Activated CD4-positive, alpha-beta T cell treated with anti-CD3 and anti-CD28 coated beads, Interleukin-2, amount 50 U/mL, for 24 hours (primary cell): ENCODE results near the gene CHCHD1.
"Not testable (repeated sequence)": the region's sequence is repeated elsewhere in the genome, so short reads cannot be mapped to it uniquely, and the experiment has no call there.

Experiments
- DNase-seq, 2 donors: peaks; one replicate each; pipeline ENCODE4 v3.0.0-alpha.2; 2020; ENCODE audit warnings: low read depth in 1 of 2, low spot score in 1 of 2

The CHCHD1 gene

DNA sequence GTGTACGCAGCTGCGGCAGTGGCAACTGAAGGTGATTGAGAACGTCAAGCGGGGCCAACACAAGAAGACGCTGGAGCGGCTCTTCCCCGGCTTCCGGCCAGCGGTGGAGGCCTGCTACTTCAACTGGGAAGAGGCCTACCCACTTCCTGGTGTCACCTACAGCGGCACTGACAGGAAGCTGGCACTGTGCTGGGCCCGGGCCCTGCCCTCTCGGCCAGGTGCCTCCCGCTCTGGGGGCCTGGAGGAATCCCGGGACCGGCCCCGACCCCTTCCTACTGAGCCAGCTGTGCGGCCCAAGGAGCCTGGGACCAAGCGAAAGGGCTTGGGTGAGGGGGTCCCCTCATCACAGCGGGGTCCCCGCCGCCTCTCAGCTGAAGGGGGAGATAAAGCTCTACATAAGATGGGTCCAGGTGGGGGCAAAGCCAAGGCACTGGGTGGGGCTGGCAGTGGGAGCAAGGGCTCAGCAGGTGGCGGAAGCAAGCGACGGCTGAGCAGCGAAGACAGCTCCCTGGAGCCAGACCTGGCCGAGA is 10.1 kb downstream of the CHCHD1 start:
- DNase-seq, result no peak

DNA sequence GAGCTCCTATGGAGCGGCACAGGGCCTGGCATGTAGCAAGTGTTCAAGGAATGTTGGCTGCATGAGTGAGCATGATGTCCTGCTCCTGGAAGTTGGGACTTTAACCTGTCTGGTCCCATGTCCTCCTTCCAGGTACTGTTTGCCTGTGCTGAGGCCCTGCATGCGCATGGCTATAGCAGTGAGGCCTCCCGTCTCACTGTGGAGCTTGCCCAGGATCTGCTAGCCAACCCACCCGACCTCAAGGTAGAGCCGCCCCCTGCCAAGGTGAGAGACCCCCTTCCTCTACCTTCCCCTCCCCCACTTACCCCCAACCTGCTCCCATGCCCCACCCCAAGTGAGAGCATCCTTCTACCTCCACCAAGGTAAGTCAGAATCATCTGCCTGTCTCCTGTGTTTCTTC is 11.6 kb downstream of the CHCHD1 start:
- no peak for DNase-seq

DNA sequence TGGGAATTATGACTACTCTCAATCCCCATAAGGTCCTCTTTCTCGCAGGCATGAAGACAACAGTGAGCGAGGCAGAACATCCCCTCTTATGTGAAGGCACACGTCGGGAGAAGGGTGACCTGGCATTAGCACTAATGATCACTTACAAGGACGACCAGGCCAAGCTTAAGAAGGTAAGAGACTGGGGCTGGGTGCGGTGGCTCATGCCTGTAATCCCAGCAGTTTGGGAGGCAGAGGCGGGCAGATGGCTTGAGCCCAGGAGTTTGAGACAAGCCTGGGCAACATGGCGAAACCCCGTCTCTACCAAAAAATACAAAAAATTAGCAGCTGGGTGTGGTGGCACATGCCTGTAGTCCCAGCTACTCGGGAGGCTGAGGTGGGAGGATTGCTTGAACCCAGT is 13.6 kb downstream of the CHCHD1 start:
- DNase-seq, result not testable (repeated sequence)

DNA sequence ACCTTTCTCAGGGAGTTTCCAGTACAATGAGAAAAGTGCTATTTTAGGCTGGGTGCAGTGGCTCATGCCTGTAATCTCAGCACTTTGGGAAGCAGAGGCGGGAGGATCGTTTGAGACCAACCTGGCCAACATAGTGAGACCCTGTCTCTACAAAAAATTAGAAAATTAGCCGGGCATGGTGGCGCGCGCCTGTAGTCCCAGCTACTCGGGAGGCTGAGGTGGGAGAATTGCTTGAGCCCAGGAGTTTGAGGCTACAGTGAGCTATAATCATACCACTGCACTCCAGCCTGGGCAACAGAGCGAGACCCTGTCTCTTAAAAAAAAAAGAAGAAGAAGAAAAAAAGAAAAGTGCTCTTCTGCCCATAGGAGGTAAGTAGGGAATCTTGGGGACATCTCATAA is 14.2 kb downstream of the CHCHD1 start:
- not testable (repeated sequence) for DNase-seq

DNA sequence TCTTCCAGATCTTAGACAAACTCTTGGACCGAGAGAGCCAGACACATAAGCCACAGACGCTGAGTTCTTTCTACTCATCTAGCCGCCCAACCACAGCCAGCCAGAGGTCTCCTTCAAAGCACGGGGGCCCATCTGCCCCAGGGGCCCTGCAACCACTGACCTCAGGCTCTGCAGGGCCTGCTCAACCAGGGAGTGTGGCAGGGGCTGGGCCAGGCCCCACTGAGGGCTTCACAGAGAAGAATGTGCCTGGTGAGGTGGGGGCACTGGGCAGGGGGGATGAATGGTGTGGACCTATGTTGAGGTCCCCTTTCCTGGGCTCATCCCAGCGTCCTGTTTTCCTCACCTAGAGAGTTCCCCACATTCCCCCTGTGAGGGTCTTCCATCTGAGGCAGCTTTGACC is 14.9 kb downstream of the CHCHD1 start:
- DNase-seq, result no peak

DNA sequence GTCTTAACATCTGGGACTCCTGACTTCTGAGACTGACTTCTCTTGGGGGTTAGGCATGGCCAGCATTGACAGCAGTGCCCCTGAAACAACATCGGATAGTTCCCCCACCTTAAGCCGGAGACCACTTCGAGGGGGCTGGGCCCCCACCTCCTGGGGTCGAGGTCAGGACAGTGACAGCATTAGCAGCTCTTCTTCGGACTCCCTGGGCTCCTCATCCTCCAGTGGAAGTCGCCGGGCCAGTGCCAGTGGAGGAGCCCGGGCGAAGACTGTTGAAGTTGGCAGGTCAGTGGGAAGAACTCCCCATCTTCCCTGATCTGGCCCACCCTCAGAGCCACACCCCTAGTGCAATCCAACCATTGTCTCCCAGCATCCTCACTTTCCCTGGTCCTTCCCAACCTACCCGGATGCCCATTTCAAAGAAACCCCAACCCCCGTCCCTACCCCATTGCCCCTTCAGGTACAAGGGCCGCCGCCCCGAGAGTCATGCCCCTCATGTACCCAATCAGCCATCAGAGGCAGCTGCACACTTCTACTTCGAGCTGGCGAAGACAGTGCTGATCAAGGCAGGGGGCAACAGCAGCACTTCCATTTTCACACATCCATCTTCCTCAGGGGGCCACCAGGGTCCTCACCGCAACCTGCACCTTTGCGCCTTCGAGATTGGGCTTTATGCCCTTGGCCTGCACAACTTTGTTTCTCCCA is 15.6 kb downstream of the CHCHD1 start:
- DNase-seq, result no peak

DNA sequence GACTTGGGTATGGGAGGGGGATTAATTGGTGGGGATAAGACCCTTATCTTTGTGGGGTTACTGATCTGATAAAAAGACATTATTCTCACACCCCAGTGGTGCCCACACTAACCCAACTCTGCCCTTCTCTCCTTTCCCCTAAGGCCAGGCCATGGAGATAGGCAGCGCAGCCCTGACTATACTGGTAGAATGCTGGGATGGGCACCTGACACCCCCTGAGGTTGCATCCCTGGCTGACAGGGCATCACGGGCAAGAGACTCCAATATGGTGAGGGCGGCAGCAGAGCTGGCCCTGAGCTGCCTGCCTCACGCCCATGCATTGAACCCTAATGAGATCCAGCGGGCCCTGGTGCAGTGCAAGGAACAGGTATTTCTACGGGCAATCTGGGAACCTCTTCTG is 16.2 kb downstream of the CHCHD1 start:
- DNase-seq, result no peak

DNA sequence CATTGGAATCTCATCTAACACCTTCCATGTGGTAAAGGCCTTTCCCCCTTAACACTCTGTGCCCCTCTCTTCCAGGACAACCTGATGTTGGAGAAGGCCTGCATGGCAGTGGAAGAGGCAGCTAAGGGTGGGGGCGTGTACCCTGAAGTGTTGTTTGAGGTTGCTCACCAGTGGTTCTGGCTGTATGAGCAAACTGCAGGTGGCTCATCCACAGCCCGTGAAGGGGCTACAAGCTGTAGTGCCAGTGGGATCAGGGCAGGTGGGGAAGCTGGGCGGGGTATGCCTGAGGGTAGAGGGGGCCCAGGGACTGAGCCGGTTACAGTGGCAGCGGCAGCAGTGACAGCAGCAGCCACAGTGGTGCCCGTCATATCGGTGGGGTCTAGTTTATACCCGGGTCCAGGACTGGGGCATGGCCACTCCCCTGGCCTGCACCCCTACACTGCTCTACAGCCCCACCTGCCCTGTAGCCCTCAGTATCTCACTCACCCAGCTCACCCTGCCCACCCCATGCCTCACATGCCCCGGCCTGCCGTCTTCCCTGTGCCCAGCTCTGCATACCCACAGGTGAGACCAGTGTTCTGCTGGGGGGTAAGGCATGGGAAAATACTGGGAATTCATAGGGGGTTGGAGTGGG is 17.2 kb downstream of the CHCHD1 start:
- DNase-seq, result no peak

DNA sequence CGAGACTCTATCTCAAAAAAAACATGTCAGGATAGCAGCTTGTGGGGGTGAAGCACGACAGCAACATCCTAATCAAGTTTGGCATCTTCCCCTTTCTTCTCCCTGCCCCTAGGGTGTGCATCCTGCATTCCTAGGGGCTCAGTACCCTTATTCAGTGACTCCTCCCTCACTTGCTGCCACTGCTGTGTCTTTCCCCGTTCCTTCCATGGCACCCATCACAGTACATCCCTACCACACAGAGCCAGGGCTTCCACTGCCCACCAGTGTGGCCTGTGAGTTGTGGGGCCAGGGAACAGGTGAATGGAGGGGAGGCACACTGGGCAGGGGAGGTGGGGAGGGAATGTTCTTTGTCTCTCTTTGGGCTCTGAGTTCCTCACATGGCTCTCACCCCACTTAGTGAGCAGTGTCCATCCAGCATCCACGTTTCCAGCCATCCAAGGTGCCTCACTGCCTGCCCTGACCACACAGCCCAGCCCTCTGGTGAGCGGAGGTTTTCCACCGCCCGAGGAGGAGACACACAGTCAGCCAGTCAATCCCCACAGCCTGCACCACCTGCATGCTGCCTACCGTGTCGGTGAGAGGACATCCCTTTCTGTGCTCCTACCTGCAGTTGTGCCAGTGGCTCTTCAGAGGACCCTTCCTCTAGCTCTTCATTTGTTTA is 18.2 kb downstream of the CHCHD1 start:
- no peak for DNase-seq

DNA sequence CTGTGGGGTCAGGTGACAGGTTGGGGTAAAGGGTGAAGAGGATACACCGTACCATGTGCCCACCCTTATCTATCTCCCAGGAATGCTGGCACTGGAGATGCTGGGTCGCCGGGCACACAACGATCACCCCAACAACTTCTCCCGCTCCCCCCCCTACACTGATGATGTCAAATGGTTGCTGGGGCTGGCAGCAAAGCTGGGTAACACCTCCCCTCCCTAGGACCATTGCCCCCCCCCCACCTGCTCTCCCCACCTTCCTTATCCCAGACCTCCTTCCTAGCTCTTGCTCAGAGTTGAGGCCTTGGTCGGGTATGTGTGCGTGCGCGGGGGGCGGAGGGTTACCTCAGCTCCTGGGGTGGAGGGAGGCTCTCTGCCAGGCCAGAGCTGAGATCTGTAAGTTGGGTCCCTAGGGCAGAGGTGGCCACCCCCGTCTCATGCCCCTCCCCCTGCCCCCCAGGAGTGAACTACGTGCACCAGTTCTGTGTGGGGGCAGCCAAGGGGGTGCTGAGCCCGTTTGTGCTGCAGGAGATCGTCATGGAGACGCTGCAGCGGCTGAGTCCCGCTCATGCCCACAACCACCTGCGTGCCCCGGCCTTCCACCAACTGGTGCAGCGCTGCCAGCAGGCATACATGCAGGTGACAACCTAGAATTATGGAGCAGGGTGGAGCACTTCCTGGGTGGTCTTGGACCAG is 18.9 kb downstream of the CHCHD1 start:
- no peak for DNase-seq

DNA sequence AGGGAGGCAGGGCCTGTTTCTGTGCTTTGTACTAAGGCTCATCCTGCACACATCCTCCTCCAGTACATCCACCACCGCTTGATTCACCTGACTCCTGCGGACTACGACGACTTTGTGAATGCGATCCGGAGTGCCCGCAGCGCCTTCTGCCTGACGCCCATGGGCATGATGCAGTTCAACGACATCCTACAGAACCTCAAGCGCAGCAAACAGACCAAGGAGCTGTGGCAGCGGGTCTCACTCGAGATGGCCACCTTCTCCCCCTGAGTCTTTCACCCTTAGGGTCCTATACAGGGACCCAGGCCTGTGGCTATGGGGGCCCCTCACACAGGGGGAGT is 19.4 kb downstream of the CHCHD1 start:
- DNase-seq, result no peak

DNA sequence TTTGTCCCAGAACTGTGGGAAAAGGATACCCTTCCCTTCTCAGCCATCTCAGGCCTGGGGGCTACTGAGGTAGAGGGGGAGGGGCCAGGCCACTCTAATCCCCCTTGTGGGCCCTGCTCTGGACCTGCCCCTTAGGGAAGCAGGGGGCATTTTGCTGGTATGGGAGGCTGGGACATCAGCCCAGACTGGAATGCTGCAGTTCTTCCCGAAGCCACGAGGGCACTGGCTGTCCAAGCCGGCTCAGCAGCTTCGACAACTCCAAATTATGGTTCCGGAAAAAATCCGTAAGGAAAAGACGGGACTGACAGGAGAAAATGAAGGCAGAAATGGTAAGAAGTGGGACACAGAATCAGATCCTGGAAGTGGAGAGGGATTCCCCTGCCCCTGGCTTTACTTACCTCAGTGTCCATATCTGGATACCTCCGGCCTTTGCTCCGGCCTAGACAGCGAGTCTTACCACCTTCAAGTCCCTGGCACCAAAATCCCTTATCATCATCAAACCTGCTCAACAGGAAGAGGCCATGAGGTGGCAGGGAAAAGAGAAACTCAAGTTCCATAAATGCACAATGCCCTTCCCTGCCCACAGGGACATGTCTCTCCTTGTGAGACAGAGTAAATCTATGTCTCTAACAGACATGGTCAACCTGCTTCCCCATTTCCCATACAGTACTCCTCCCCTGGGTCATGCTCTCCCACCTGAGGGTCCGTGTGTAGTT is 20.6 kb downstream of the CHCHD1 start:
- DNase-seq, result no peak

DNA sequence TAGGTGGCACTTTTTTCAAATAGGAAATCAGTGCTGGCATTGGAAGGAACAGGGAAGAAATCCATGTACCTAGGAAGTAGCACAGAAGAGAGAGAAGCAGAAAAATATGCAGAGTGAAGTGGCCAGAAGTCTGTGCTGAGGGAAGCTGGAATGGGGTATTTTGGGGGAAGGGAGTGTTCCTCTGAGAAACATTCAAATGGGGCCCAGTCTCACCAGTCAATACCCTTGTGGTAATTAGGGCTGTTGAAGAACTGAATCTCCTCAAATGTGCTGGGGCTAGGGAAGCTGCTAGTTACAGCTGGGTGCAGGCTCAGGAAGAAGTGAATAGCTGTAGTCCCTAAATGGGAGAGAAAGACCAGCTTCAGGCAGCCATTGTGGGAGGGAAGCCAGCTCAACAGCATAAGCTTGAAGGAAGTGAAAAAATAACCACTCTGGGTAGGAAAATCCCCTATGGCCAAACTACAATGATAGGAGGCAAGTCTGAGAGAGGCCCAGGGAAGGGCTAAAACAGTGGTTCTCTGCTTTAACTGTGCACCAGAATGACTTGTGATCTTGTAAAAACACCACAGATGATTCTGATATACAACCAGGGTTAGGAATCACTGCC is 21.9 kb downstream of the CHCHD1 start:
- no peak for DNase-seq

DNA sequence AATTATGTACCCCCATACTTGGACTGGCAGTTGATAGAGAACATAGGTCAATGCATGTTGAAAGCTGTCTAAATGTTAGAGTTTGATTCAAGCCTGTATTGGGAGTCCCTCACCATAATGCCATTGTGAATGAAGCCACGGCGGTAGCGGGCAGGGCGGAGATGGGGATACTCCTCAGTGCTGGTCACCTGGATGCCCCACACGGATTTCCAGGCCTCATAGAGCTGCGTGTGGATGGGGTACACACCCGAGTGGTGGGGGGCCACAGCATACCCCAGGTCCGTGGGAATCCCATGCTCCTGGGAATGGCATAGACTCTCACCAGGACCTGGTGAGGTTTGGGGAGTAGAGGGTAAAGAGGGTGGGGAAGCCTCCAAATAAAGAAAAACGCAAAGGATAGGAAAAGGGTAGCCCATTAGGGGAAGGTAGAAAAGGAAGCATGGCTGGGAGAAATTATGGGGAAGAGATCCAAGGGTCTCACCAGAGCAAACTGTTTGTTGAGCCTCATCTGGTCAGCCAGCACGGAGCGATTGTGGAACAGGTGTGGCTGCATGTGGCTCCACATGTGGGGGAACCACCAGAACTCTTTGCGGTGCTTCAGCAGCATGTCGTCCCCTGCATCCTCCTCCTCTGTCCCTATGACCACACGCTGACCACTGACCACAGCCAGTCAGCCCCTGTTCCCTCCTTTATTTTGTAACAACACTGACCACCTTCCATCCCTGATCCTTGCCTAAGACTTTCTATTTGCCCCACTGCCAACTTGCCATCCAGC is 24.5 kb downstream of the CHCHD1 start:
- no peak for DNase-seq

DNA sequence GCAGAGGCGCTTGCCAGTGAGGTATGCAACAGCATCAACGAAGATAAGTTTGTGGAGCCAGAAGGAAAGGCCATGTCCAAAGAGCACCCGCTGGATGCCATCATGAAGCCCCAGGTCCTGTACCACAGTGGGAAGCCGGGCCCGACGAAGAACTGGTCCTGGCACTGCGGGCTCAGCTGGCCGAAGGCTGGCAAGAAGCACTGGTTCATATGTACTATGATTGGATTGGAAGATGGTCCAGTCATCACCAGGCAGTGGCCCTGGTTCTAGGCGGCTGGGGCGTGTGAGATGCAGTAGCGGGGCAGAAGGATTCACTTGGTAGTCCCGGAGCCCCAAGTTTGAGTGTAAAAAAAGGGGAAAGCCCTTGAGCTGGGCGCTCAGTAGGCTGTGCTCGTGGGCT is 25.6 kb downstream of the CHCHD1 start:
- DNase-seq, result no peak

DNA sequence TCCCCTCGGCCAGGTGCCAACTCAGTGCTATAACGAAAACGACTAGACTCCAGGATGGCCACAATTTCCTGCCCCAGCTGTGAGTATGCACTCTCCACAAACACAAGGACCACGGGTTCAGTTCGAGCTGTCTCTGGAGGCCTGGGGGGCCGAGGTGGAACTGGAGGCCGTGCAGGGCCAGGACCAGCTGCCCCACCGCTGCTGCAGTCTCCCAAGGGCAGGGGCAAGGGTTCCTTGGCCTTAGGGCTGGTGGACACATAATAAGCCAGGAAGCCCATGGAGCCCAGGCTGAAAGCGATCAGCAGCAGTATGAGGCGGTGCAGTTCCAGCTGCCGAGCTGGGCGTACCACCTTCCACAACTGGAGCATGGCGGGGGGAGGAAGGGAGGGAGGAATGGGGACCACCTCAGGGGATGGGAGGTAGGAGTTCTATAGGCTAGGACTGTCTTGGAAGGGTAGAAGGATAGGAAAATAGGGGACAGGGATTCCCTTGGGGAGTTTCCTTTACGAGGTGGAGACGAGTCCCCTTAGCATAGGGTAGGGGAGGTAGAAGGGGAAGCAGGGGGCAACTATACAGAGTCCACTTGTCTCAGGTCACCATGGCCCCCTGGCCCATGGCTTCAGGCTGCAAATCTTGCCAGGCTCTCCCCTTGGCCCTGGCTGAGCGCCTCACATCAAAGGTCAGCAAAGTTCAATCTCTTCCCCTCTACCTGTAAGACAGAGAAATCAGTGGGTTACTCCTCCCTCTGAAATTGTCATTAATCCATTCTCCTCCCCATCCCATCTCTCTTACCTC is 26.4 kb downstream of the CHCHD1 start:
- no peak for DNase-seq

DNA sequence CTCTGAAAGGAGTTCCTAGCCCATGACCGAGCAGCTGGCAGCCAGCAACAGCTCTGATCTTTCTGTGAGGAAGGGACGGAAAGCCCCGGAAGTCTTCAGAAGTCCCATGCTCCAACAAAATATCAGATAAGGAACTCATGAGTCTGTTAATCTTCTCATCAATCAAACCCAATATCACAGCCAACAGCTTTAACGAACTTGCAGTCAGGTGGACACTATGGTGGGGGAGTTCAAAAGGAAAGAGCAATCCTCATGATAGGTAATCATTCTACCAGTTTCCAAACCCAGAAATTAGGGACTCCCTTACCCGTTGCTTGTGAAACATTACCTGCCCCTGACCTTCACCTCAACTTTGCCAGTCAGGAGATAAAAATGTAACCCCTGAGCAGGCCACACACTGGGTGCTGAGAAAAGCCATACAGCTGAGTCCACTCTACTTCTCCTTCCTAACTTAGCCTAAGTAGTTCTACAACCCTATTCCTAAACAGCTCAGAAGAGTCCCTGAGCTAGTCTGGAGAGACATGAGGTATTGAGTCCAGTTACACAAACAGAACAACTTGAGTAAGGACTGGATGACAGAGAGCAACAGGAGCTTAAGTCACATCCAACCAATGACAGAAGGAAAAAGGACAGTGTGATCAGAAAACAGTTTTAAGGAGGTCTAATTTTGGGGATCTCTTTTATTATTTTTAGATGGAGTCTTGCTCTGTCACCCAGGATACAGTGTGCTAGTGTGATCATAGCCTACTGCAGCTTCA is 27.4 kb downstream of the CHCHD1 start:
- DNase-seq, result no peak

DNA sequence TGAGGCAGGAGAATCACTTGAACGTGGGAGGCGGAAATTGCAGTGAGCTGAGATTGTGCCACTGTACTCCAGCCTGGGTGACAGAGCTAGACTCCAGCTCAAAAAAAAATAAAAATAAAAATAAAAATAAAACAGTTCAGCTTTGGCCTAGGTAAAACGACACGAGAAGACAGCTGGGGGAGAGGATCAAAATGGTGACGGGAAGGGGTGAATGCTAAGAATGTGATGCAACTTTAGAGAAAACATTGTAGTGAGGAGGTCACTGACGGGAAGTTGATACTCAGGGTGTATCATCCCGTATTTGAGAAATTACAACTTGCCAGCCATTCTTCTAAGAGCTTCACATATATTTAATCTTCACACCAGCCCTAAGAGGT is 28.5 kb downstream of the CHCHD1 start:
- DNase-seq, result no peak
